Measurements from ENCODE around the gene CSRP2. TPM values are rescaled to one million over a fixed set of nuclear protein-coding genes. Genes with fewer than 3 reads are reported as not detected.

CSRP2 gene
- total and polyA plus RNA-seq, 8 donors = 6.4 to 162 (median 32.7) TPM; not detected in 1

DNA sequence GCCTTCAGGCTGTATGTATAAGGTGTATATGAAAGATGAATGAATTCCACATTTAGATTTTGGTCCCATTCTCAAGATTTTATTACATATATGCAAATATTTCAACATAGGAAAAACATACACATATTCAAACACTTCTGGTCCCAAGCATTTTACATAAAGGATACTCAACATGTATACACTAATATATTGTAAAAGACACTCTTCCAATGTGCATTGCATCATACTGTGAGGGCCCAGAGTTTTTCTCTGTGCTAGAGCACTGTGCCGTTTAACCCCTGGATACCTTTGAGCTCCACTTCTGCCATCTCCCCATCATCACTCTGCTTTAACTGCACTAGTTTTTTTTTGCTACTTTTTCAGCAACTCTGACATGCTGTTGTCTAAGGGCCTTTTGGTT is 66.8 kb downstream of the CSRP2 start:
- no peaks in the 10 kb centered on the region for H3K27me3 ChIP-seq
- DNase-seq = no peak
- peaks cover under 1 to 83% (median 55%) of the 10 kb centered on the region in 4 donors for H3K36me3 ChIP-seq
- H3K4me3 ChIP-seq = no peak overlapping the region
- intact Hi-C loops (cut with DNase I; ENCODE audit: low total_unique reads) = no loop called here
- TF ChIP-seq CTCF (IDR thresholded peaks at IDR 0.05) (no peak), POLR2A (IDR thresholded peaks at IDR 0.05) (no peak), EP300 (IDR thresholded peaks at IDR 0.05) (no peak), POLR2AphosphoS5 (IDR thresholded peaks at IDR 0.05) (no peak)
- H3K27ac ChIP-seq = no peak overlapping the region
- no peaks in the 10 kb centered on the region for H3K9me3 ChIP-seq
- WGBS, 5 donors = 94 to 98% (median 96%) methylated on average over 1 of the region's 1 CpG
- no peaks in the 10 kb centered on the region for H3K4me1 ChIP-seq

DNA sequence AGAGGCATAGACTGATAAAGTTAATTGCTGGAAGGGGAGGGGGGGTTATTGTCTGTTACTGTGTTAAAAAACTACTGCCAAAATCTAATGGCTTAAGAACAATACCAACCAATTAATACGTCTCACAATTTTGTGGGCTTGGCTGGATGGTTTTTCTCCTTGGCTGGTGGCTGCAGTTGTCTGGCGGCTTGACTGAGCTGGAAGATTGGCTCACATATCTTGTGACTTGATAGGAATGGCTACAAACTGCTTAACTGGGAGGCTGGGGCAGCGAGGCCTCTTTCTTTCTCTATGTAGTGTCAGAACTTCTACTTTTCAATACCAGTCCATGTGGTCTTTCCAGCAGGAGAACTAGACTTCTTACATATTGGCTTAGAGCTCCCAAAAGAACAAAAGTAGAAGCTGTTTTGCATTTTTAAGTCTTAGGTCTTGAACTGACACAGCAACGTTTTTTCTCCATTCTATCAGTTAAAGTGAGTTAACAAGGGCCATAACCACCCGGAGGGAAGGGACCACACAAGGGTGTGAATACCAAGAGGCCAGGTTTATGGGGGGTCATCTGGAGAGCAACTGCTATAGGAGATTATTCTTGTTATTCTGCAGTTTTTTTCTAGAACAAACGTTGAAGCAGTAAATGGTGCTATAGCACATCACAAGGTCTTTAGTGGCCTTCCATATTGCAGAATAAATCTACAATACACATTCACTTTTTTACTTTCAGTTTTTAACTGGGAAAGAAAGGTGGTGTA is 68.0 kb downstream of the CSRP2 start:
- no peaks in the 10 kb centered on the region for H3K4me1 ChIP-seq
- H3K9me3 ChIP-seq = no peaks in the 10 kb centered on the region
- H3K27me3 ChIP-seq = no peaks in the 10 kb centered on the region
- no peak overlapping the region for H3K4me3 ChIP-seq
- TF ChIP-seq CTCF (IDR thresholded peaks at IDR 0.05) (no peak), EP300 (IDR thresholded peaks at IDR 0.05) (no peak), POLR2AphosphoS5 (IDR thresholded peaks at IDR 0.05) (no peak), POLR2A (IDR thresholded peaks at IDR 0.05) (no peak)
- 64 to 72% (median 69%) methylated on average over 6 of the region's 6 CpGs for WGBS, 5 donors
- intact Hi-C loops (cut with DNase I; ENCODE audit: low total_unique reads) = no loop called here
- H3K36me3 ChIP-seq = peaks cover 9 to 83% (median 58%) of the 10 kb centered on the region in 4 donors
- no peak for DNase-seq
- no peak overlapping the region for H3K27ac ChIP-seq

Other genes with a start within 250 kb of the CSRP2 start
- gene ZDHHC17, start 114.9 kb downstream of the CSRP2 start, total RNA-seq = 100 to 1,000 TPM in 1 of 5 donors, 10 to 100 TPM in 3, 1 to 10 TPM in 1; 8.9 to 134 (median 55.5) TPM
- 1 to 10 TPM; 2.3 to 7.1 (median 4.3) TPM for gene ZDHHC17, start 114.9 kb downstream of the CSRP2 start, polyA plus RNA-seq
- 1 to 10 TPM in 3 of 5 donors, under 1 TPM in 2; 0.45 to 7.7 (median 2.9) TPM for gene E2F7, start 186.6 kb upstream of the CSRP2 start, total RNA-seq
- under 1 TPM in 2 of 3 donors, not detected in 1; 0.31 to 0.75 TPM for gene E2F7, start 186.6 kb upstream of the CSRP2 start, polyA plus RNA-seq

Measured in stomach (tissue), 9 donors.